ENCODE results near the gene PTPRT. TPM values are rescaled to one million over a fixed set of nuclear protein-coding genes. Genes with fewer than 3 reads are reported as not detected.

Gene PTPRT
- total RNA-seq, 4 donors from 2014 or later: under 0.01 to 0.64 (median 0.40) TPM

DNA sequence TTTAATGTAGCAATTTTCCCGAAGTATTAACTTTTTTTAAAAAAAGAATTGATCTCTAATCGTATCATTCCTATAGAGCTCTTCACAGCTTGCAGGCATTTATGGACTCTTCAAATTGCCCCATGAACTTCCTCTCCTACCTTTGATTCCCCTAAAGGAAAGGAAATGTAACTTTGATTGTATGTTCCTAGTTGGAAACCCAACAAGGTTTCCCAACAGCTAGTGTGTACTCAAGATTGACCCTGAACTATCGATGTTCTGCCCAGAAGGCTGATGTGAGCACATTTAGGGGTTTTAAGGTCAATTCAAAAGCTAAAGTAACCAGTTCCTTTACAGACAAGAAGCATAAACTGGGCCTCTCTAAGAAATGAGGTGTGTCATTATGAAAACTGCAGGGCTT is 491.7 kb downstream of the PTPRT start:
- Histone ChIP-seq H3K9me3 (no peaks in the 10 kb centered on the region), H3K36me3 (no peaks in the 10 kb centered on the region), H3K27me3 (no peaks in the 10 kb centered on the region), H3K4me3 (no peak overlapping the region), H3K27ac (no peak overlapping the region), H3K4me1 (no peaks in the 10 kb centered on the region)
- no peak for DNase-seq
- TF ChIP-seq POLR2A (IDR thresholded peaks at IDR 0.05) (no peak), EP300 (IDR thresholded peaks at IDR 0.05; ENCODE audit: low read depth) (no peak), POLR2AphosphoS5 (IDR thresholded peaks at IDR 0.05) (no peak)
- TF ChIP-seq, protein P1, sequence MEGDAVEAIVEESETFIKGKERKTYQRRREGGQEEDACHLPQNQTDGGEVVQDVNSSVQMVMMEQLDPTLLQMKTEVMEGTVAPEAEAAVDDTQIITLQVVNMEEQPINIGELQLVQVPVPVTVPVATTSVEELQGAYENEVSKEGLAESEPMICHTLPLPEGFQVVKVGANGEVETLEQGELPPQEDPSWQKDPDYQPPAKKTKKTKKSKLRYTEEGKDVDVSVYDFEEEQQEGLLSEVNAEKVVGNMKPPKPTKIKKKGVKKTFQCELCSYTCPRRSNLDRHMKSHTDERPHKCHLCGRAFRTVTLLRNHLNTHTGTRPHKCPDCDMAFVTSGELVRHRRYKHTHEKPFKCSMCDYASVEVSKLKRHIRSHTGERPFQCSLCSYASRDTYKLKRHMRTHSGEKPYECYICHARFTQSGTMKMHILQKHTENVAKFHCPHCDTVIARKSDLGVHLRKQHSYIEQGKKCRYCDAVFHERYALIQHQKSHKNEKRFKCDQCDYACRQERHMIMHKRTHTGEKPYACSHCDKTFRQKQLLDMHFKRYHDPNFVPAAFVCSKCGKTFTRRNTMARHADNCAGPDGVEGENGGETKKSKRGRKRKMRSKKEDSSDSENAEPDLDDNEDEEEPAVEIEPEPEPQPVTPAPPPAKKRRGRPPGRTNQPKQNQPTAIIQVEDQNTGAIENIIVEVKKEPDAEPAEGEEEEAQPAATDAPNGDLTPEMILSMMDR (IDR thresholded peaks at IDR 0.05): no peak
- 53 to 58% methylated on average over 3 of the region's 3 CpGs for WGBS, 2 donors (ENCODE audit: low coverage in 1 of 2)
- intact Hi-C loops (cut with DNase I; ENCODE audit: low total_unique reads) (no loop called here), in situ Hi-C loops (cut with MboI; ENCODE audit: low pct_ligation_motif_present in 1 of 4, low pct_unique_long_range_greater_than_20kb in 1 of 4, low sequenced_read_pairs in 3 of 4) (no loop called here)

DNA sequence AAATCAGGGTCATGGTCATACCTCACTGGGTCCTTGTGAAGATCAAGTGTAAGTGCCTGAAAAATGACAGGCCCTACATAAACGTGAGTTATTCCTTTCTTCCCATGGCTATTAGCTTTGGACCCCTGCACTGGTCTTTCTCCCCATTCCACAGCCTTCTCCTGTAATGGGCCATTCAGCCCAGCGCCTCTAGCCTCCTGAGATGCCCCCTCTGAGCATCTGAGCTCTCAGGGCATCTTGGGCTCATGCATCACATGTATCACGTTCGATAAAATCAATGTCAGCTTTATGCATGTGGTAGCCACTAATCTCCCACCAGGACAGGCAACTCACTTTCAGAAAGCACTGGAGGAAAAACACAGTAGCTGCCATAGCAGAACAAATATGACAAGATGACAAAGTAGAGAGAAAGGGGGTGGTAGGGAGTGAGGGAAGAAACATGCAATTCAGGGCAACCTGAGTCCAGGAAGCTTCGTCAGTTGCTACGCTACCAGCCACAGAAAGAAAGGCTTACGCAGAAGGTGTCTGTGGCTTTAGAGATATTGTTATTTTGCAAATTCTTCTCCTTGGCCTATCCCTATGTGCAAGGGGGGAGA is 498.8 kb downstream of the PTPRT start:
- in situ Hi-C loops (cut with MboI; ENCODE audit: low pct_ligation_motif_present in 1 of 4, low pct_unique_long_range_greater_than_20kb in 1 of 4, low sequenced_read_pairs in 3 of 4): no loop called here
- H3K4me3 ChIP-seq: no peak overlapping the region
- TF ChIP-seq EP300 (IDR thresholded peaks at IDR 0.05; ENCODE audit: low read depth): no peak
- TF ChIP-seq POLR2A (IDR thresholded peaks at IDR 0.05): no peak
- TF ChIP-seq POLR2AphosphoS5 (IDR thresholded peaks at IDR 0.05): no peak
- TF ChIP-seq, protein P1 (IDR thresholded peaks at IDR 0.05): no peak
- H3K9me3 ChIP-seq: no peaks in the 10 kb centered on the region
- WGBS, 2 donors (ENCODE audit: low coverage in 1 of 2): 72 to 82% methylated on average over 4 to 7 of the region's 7 CpGs
- no peak overlapping the region for H3K27ac ChIP-seq
- no peaks in the 10 kb centered on the region for H3K4me1 ChIP-seq
- DNase-seq: no peak
- intact Hi-C loops (cut with DNase I; ENCODE audit: low total_unique reads): no loop called here
- no peaks in the 10 kb centered on the region for H3K27me3 ChIP-seq
- H3K36me3 ChIP-seq: no peaks in the 10 kb centered on the region

DNA sequence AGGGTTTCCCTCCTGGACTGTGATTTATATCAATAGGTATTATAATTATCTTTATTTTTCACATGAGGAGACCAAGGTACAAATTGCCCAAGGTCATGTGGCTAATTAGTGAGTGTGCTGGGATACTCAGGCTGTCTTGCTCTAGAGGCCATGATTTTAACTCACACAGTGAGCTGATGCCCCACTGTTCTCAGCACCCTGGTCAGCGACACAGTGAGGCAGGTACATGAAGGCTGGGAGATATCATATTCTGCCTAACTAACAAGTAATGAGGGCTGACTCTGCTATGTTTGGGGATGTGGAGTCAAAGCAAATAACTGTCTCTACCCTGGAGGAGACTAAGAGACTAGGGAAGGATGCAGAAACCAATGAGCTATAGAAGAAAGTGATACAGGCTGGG is 501.1 kb downstream of the PTPRT start:
- intact Hi-C loops (cut with DNase I; ENCODE audit: low total_unique reads): loop anchor here (5.0 kb wide), 1 partner anchor 1856 kb away; no protein-coding TSS in a partner anchor
- no peak overlapping the region for H3K27ac ChIP-seq
- H3K4me1 ChIP-seq: no peaks in the 10 kb centered on the region
- TF ChIP-seq POLR2AphosphoS5 (IDR thresholded peaks at IDR 0.05): no peak
- TF ChIP-seq, protein P1 (IDR thresholded peaks at IDR 0.05): no peak
- TF ChIP-seq POLR2A (IDR thresholded peaks at IDR 0.05): no peak
- no peak for TF ChIP-seq EP300 (IDR thresholded peaks at IDR 0.05; ENCODE audit: low read depth)
- no peak overlapping the region for H3K4me3 ChIP-seq
- H3K27me3 ChIP-seq: no peaks in the 10 kb centered on the region
- no peaks in the 10 kb centered on the region for H3K9me3 ChIP-seq
- in situ Hi-C loops (cut with MboI; ENCODE audit: low pct_ligation_motif_present in 1 of 4, low pct_unique_long_range_greater_than_20kb in 1 of 4, low sequenced_read_pairs in 3 of 4): no loop called here
- 42% methylated on average over 1 of the region's 1 CpG; no CpG with 5 or more reads in 1 of the 2 donors for WGBS, 2 donors (ENCODE audit: low coverage in 1 of 2)
- no peaks in the 10 kb centered on the region for H3K36me3 ChIP-seq
- no peak for DNase-seq

DNA sequence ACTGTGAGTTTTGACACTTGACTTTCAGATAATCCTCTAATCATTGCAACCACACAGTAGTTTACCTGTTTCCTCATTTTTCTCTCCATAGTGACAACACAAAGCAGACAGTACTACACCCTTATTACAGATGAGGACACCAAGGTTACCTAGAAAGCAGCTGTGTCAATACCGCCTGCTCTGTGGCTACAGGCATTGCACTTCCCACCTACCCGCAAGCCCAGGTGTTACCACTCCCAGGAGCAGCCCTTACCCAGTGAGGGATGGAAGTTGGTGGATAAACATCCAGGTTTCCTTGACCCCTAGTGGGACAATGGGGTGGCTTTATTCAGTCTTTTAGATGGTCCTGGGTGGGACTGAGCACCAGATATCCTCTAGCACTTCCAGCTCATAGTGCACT is 503.6 kb downstream of the PTPRT start:
- WGBS, 2 donors (ENCODE audit: low coverage in 1 of 2): 62 to 85% methylated on average over 2 of the region's 2 CpGs
- Histone ChIP-seq H3K36me3 (no peaks in the 10 kb centered on the region), H3K9me3 (no peaks in the 10 kb centered on the region), H3K4me1 (no peaks in the 10 kb centered on the region), H3K27me3 (no peaks in the 10 kb centered on the region), H3K27ac (no peak overlapping the region), H3K4me3 (no peak overlapping the region)
- TF ChIP-seq POLR2A (IDR thresholded peaks at IDR 0.05): no peak
- TF ChIP-seq EP300 (IDR thresholded peaks at IDR 0.05; ENCODE audit: low read depth): no peak
- TF ChIP-seq, protein P1 (IDR thresholded peaks at IDR 0.05): no peak
- TF ChIP-seq POLR2AphosphoS5 (IDR thresholded peaks at IDR 0.05): no peak
- DNase-seq: no peak
- intact Hi-C loops (cut with DNase I; ENCODE audit: low total_unique reads) (loop anchor here (5.0 kb wide), 1 partner anchor 1854 kb away; no protein-coding TSS in a partner anchor), in situ Hi-C loops (cut with MboI; ENCODE audit: low pct_ligation_motif_present in 1 of 4, low pct_unique_long_range_greater_than_20kb in 1 of 4, low sequenced_read_pairs in 3 of 4) (no loop called here)

All from transverse colon (tissue), 4 donors.